GM12892 (cell line): Measurements from ENCODE around the gene VIPR2.

ENCODE experiments used
- POLR2A ChIP-seq: IDR thresholded peaks from 2 replicates; pipeline ENCODE4 v1.6.1; 2011; ENCODE audit warnings: low read depth, low read length, control low read depth
- POLR2AphosphoS5 ChIP-seq: IDR thresholded peaks from 2 replicates; pipeline ENCODE4 v1.6.1; 2011; ENCODE audit warnings: low read depth, low read length, control low read depth
- TAF1 ChIP-seq: IDR thresholded peaks from 2 replicates; pipeline ENCODE4 v1.6.1; 2011; ENCODE audit warnings: low read depth, mild to moderate bottlenecking, control low read depth, low read length, borderline replicate concordance

DNA sequence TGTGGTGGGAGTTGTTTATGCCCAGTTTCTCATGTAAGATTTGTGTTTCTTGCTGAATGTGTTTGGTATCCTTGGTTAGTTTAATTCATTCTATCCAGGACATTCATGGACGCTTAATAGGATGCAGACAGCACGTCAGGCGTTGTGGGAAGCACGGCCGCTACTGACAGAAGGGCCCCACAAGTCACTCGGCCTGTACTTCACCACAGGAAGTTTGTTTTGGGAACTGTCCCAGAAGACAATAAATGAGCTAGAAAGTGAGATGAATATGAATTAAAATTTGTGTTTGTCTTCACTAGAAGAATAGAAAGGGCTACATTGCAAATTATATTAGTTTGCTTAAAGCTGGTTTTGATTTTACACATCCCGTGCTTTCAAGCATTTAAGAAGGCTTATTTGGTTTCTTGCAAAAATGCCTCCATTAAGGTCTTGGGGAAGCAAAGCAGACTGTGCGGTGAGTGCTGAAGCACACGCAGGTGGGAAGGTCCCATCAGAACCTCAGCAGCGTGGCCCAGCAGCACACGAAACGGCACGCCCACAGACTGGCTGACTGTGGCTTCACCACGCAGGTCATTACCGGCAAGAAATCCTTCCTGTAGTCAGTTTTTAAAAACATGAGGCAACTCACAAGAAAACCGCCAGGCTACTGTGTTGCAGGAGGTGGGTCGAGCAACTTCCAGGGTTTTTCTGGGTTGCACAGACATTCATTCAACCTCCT is 74.1 kb downstream of the VIPR2 start:
- TF ChIP-seq POLR2A (no peak), POLR2AphosphoS5 (no peak), TAF1 (no peak)
